A673 (cell line): ENCODE results near the gene XPO5.

Experiments used
- CTCF ChIP-seq: fragments of 300-800, 200-600 bp; sonication (generic); conservative IDR thresholded peaks from 2 replicates; pipeline ENCODE4 v1.5.1; 2017; ENCODE audit warnings: low read depth, mild to moderate bottlenecking, antibody characterized with exemption, low read length, moderate library complexity, mixed read lengths
- EZH2 ChIP-seq: fragments of 200-600 bp; sonication (generic); IDR thresholded peaks from 2 replicates; pipeline ENCODE4 v1.6.1; 2017; ENCODE audit warnings: borderline replicate concordance, low read depth, mild to moderate bottlenecking, mixed read lengths, antibody characterized with exemption, low read length; ENCODE audit not compliant: poor library complexity, severe bottlenecking

- TF ChIP-seq CTCF (no peak), EZH2 (no peak)
Observed at GRCh38 chr6:43559328-43559727, 16.5 kb downstream of the XPO5 start.
